ENCODE measurements around the gene TRMT61A.
"Not testable (repeated sequence)": the region's sequence is repeated elsewhere in the genome, so short reads cannot be mapped to it uniquely, and the experiment has no call there.

DNA sequence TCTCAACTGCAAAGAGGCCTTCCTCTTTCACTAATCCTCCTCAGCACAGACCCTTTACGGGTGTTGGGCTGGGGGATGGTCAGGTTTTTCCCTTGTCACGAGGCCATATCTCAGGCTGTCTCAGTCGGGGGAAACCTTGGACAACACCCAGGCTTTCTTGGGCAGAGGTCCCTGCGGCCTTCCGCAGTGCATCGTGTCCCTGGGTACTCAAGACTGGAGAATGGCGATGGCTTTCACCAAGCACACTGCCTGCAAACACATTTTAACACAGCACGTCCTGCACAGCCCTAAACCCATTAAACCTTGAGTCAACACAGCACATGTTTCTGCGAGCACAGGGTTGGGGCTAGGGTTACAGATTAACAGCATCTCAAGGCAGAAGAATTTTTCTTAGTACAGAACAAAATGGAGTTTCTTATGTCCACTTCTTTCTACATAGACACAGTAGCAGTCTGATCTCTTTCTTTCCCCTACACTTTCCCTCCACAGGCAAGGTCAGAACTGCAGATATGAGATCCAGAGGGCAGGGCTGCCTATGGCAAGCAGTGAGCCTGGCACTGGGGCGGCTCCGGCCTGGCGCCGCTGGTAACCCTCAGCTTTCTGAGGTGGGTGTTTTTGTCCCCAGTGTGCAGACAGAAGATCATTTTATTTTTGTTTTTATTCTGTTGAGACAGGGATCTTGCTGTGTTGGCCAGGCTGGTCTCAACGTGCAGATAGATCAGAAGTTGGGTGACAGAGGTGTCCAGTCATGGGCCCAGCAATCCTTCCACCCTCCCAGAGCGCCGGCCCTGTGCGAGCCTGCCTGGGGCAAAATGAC lies 3.4 kb upstream of the TRMT61A start:
- not testable (repeated sequence) for TF ChIP-seq POLR2A, POLR2AphosphoS5 (IDR thresholded peaks at IDR 0.05; ENCODE audit: low read depth, low read length)

Measured in GM12892 (cell line).